HG02981 (cell line): ENCODE data around the gene CEMIP.

Experiments
- ATAC-seq: cut with Tn5 transposase; IDR thresholded peaks from one replicate; pipeline ENCODE4 v1.9.1; 2021; ENCODE audit warnings: mild to moderate bottlenecking, moderate library complexity; ENCODE audit not compliant: unreplicated experiment

CEMIP gene

DNA sequence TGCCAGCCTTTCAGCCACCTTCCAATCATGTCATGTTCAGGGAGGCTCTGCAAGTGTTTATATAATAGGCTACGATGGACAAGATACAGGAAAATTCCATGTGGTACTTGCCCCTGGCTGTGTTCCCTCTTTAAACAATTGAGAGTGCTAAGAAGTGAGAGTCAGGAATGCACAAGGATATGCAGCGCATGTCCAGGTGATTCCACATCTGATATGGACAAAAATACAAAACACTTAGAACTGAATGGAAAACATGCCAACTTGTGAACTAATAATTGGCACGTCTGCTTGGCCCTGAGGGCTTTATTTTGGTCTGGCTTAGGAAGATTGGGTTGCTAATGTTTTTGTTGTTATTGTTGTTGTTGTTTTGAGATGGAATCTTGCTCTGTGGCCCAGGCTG is 100.9 kb downstream of the CEMIP start:
- ATAC-seq, result no peak

DNA sequence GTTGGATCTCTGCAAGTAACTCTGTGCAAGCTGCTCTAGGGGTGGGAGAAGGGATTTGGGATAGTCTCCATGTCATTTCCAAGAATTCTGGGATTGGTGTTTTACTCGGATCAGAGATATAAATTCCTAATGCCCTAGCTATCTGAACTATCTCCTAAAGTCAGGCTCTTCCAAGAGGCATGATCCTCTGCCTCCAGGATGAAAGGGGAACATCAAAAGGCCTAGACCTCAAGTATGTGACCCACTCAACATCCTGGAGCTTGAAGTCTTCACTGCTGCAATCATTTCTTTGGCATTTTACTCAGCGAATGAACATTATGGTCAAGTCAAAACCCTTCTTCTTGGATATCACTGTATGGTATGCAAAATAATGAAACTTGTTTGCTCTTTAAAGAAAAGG is 104.5 kb downstream of the CEMIP start:
- ATAC-seq, result no peak

DNA sequence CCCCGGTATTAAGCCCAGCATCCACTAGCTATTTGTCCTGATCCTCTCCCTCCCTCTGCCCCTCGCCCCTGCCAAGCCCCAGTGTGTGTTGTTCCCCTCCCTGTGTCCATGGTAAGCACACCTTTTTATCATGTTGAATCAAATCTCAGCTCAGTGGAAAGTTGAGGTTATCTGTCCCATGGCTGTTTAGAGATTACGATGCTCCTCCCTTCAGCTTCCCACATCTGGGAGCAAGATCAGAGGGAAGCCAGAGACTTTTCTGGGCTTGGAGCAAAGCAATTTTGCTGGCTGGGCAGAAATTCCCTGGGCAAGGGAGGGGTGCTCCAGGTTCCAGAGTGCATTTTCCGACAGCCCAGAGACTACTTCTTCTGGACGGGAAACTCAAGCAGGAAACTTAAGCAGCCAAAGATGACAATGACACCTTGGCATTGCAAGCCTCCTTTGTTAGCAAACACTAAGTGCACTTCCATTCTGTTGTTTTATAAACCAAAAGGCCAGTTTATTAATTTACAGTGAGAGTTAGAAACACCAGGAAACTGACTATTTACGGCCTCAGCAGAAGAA is 105.9 kb downstream of the CEMIP start:
- ATAC-seq, result no peak

GRCh38 chr15:80887148-80887547 is 108.0 kb downstream of the CEMIP start:
- ATAC-seq, result no peak

DNA sequence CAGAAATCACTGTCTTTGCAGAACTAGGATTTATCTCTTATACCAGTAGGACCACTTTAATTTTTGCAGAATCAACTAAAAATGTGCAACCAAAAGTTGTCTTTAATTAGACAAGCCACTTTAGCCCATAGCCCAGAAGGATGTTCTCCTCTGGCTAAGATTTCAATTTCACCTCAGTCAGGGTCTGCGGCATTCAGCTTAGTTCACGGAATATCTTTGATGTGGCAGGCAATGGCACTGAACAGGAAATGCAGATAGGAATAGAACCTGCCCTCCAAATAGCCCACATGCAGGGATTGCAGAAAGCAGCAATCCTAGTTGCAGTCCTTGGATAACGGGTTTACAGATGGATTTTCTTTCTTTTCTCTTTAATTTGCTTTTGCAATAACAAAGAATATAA is 109.7 kb downstream of the CEMIP start:
- ATAC-seq, result no peak

DNA sequence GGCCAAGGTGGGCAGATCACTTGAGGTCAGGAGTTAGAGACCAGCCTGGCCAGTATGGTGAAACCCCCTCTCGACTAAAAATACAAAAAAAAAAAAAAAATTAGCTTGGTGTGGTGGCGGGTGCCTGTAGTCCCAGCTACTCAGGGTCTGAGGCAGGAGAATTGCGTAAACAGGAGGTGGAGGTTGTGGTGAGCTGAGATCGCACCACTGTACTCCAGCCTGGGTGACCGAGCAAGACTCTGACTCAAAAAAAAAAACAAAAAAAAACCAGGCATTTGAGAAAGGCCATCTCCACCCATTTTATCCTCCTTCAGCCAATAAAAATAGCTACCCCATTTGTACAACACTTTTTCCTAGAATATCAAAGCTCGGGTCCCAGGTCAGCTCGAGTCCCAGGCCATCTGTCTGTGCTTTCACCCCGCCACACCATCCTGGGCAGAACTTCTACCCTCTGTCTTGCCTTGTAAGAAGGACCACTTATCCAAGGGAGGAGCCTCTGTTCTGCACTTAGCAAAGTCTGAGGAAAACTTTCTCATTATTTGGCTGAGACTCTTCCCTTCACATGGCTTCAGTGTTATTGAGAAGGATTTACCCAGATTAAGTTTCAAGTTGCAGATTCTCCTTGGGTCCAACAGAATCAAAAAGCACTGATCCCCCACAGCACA is 111.3 kb downstream of the CEMIP start:
- no peak for ATAC-seq

DNA sequence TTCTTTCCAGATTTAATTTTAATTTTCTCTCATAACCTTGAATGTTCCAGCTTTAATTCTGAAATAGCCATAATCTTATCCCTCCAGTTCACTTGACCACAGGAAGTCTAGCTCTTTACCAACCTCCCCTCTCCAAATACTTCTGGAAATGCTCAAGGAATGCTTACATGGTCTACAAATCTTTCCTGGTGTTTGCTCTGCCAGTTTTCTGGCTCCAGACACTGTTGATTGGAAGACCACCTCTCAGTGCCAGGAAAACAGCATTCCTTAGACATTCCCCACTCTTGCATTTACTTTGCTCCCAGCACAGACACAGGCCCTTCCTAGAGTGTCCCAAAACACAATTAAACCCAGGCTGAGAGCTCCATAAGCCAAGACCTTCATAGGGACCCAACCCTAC is 111.8 kb downstream of the CEMIP start:
- ATAC-seq, result no peak

- ATAC-seq, result no peak
These were observed 113.2 kb downstream of the CEMIP start for GRCh38 chr15:80892414-80892813.

GRCh38 chr15:80893777-80894176 is 114.6 kb downstream of the CEMIP start:
- no peak for ATAC-seq

GRCh38 chr15:80895091-80895490 is 115.9 kb downstream of the CEMIP start:
- no peak for ATAC-seq

GRCh38 chr15:80895965-80896364 is 116.8 kb downstream of the CEMIP start:
- ATAC-seq, result no peak

DNA sequence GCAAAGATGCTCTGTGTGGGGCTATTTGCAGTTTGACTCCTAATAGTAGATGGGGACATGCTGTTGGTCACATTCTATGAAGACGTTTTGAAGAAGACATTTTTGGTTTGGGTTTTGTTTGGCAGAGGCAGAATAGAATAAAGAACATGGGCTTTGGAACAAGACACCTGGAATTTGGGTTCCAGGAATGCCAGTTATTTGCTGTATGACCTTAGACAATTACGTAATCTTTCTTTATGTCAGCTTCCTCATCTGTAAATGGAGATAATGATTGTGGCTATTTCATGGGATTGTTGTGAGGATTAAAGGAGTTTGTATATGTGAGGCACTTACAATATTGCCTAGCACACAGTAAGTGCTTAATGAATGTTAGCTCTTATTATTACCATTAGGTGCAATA is 118.9 kb downstream of the CEMIP start:
- ATAC-seq, result no peak

GRCh38 chr15:80902298-80902801 is 123.2 kb downstream of the CEMIP start:
- ATAC-seq, result no peak

- ATAC-seq, result no peak
These were observed 125.8 kb downstream of the CEMIP start for GRCh38 chr15:80904998-80905397.

- ATAC-seq, result no peak
These were observed 127.1 kb downstream of the CEMIP start for GRCh38 chr15:80906159-80906766.

GRCh38 chr15:80911821-80912220 is 132.7 kb downstream of the CEMIP start:
- no peak for ATAC-seq

DNA sequence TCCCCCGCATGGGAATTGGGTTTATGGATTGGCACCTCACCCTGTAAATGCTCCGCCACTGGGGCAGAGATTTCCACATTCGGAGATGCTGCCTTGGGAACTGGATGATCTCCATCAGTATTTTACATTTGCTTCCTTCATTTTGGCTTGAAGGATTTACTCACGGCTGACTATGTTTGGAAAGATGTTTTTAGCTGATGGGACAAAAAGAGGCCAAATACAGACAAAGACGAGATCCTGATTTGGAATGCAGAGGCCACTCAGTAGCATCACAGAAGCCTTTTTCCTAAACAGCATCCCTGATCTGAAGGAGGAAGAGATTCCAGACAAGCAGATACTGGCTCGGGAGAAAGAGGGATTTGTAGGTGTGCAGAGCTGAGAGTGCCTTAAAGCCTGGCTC is 133.5 kb downstream of the CEMIP start:
- no peak for ATAC-seq

DNA sequence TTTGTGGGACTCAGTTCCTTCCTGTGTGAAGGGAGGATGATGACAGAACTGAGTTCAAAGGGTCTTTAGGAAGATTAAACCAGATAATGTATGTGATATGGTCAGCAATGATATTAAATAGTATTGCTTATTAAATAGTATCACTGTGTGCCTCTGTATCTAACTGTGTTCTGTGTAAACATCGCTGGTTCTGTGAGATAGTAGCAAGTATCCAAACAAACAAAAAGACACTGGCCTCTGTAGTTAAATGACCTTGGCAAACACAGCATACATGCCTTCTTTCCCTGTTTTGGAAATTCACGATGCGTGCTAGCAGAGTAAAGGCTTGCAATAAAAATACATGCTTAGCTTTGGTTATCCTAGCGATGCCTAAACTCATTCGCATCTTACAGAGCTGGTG is 134.4 kb downstream of the CEMIP start:
- ATAC-seq, result no peak

DNA sequence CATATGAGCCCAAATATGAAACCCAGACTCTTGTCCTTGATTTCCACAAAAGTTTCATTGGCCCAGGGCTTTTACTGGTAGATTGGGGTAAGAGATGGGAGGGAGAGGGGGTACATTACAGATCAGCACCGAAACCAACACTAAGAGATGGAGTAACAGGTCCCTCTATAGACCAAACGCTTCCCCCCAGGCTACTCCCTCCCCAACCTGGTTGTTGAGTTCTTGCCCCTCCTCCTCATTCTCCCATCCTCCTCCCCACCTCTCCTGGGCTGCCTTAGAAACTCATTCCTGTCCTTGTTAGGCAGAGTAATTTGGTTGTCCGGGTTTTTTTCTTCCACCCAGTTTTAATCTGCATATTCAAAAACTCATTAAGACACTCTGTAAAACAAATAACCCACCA is 136.3 kb downstream of the CEMIP start:
- ATAC-seq, result no peak

DNA sequence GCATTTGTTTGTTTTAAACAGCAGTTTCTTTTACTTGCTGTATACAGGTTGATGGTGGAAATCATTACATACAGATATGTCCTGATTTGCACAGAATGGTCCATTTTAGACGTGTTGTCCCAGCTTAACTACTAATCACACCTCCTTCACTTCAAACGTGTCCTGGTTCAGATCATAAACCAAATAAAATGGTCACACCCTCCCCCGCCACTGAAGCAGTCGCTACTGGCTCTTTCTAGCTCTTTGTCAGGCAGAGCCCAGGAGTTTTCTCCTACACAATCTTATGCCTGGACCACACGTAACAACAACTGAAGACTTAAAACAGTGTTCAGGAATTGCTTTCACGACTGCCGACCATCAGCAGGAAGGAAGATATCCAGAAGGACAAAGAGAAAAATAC is 136.9 kb downstream of the CEMIP start:
- ATAC-seq, result no peak

- no peak for ATAC-seq
These were observed 139.1 kb downstream of the CEMIP start for GRCh38 chr15:80918196-80918783.

- ATAC-seq, result no peak
These were observed 141.1 kb downstream of the CEMIP start for GRCh38 chr15:80920271-80920699.
